SU-DHL-6 (cell line): ENCODE results near the gene C12orf56.

Experiments
- CTCF ChIP-seq: fragments of 200-600 bp; sonication (generic); IDR thresholded peaks from one replicate; pipeline ENCODE4 v1.5.1; 2017; ENCODE audit warnings: antibody characterized with exemption, mild to moderate bottlenecking, low read length, moderate library complexity; ENCODE audit not compliant: insufficient read depth, poor library complexity, severe bottlenecking
- EZH2phosphoT487 ChIP-seq: fragments of 200-600 bp; sonication (generic), shearing (Covaris generic); conservative IDR thresholded peaks from 2 replicates; pipeline ENCODE4 v1.6.1; 2018; ENCODE audit warnings: mild to moderate bottlenecking, antibody characterized with exemption, low read length, moderate library complexity, mixed read lengths

DNA sequence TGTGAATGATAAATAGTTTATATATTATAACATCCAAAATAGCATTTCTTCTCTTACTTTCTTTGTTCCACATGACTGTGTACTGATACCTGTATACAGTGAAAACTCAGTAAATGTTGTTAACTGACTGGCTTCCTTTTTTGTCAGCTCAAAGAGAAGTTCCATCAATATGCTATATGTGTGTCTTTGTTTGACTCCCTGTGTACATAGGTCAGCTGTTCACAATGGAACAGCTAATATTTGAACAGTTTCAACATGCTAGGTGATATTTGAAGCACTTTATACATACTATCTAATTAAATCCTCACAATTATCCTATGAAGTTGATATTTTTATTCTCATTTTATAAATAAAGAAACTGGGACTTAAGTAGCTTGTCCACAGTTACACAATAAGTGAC is 153.2 kb downstream of the C12orf56 start:
- TF ChIP-seq CTCF: no peak
- TF ChIP-seq EZH2phosphoT487: no peak
